Measurements from ENCODE around the gene DPYSL5.

GRCh38 chr2:26989156-26989555 lies 141.2 kb downstream of the DPYSL5 start:
- TF ChIP-seq POU2F2 (IDR thresholded peaks at IDR 0.05; ENCODE audit: borderline replicate concordance, low read depth, low read length) (no peak), EGR1 (IDR thresholded peaks at IDR 0.05; ENCODE audit: borderline replicate concordance in 1 of 2, low read depth in 2 of 2, low read length in 2 of 2) (no peak), CTCF (IDR thresholded peaks at IDR 0.05 in 2 of 3, conservative IDR thresholded peaks at IDR 0.05 in 1 of 3; ENCODE audit: control insufficient read depth in 2 of 3, extremely low read depth in 1 of 3, insufficient read depth in 1 of 3, low read depth in 3 of 3, low read length in 3 of 3) (no peak), EP300 (IDR thresholded peaks at IDR 0.05; ENCODE audit: borderline replicate concordance in 1 of 2, control insufficient read depth in 1 of 2, low read depth in 2 of 2, low read length in 2 of 2) (no peak), POLR2A (IDR thresholded peaks at IDR 0.05; ENCODE audit: low read depth, low read length) (no peak), TCF12 (IDR thresholded peaks at IDR 0.05; ENCODE audit: low read depth, low read length) (no peak), ZZZ3 (IDR thresholded peaks at IDR 0.05; ENCODE audit: control insufficient read depth, insufficient read length, low read depth) (no peak)

All from GM12878 (cell line).